HG03095 (cell line): ENCODE results near the gene CHN1.

ENCODE experiments used
- ATAC-seq: cut with Tn5 transposase; IDR thresholded peaks from one replicate; pipeline ENCODE4 v1.9.1; 2021; ENCODE audit warnings: moderate library complexity; ENCODE audit not compliant: unreplicated experiment

Gene CHN1

GRCh38 chr2:174877751-174878150 lies 127.4 kb downstream of the CHN1 start:
- ATAC-seq, result no peak

- no peak for ATAC-seq
Observed at GRCh38 chr2:174877301-174877700, 127.9 kb downstream of the CHN1 start.

DNA sequence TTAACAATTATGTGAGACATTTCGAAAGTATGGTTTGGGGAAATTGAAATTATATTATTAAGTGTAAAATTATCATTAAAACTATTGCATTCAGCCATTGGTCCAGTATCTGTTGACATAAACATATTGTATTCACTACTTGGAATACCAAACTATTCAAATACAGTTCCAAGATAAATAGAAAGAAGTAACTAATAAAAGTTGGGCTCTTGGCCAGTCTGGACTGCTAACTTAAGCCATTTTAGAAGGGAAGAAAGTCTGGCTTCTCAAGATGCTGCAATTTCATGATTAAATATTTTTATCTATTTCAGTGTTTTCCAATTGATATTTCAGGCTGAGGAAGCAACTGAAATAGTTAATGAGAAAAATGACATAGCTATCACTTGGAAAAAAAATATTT lies 131.1 kb downstream of the CHN1 start:
- ATAC-seq, result no peak

DNA sequence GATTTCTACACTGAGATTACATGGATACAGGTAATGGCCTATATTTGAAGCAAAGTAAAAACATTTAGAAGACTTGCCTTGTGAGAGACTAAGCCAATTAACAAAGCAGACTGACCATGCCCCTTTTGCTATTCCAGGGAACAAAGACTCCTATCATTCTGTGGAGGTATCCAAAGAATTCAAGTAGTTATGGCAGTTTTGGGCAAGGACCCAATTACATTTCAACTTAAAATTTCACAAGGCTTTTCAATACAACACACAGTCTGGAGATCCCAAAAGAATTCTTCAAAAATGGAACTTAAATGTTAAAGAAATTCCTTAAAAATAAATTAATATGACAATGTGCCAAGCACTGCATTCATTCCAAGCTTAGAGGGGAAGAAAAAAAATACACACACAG lies 131.7 kb downstream of the CHN1 start:
- ATAC-seq, result no peak

DNA sequence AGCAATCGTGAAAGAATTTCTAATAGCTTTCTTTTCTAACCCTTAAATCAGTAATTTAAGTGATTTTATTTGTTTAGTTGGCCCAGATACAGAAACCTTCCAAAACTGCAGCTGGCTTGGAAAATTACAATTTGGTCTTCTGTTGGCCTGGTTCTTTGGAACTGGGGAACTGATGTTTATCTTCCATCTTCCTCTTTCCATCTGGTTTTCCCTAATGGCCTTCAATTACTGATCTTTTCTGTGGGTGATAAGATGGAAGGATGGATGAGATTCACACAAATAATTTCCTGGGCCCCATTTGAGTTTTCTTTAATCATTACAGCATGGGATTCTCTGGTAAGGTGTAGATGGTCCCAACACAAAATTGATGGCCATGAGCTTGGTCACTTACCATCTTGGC lies 134.4 kb downstream of the CHN1 start:
- no peak for ATAC-seq

DNA sequence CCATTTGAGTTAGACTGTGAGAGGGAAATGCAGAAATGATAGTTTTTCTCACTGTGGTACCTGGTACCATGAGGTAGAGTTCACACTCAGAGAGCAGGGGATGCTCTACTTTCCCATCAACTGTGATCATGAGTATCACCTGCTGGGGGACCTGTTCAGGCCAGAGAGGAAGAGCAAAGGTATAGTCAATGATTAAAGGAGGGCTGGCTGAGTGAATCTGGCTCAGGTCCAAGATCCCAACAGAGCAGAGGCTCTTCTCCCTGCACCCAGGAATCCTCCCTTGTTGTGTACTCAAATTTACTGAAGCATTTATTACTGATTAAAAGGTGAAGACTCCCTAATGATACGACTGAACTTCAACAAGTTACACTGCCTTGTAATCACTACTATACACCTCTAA lies 136.3 kb downstream of the CHN1 start:
- ATAC-seq, result no peak

DNA sequence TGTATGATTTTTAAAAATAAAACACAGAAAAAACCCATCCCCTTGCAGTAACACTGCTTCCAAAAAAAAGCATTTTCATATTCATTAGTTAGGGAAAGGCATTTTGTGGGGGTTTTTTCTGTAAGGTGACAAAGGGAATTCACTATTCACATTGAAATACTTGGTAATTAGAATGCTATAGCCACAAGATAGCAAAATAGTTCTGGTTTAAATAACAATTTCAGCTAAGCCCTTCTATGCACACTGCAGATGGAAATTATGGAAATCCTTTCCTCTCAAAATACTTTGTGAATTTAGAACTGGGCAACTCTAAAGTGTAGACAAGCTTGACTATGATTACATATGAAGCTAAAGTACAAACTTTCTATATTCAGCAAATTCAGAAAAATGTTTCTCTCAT lies 138.8 kb downstream of the CHN1 start:
- ATAC-seq, result no peak

- no peak for ATAC-seq
Observed at GRCh38 chr2:174863183-174863582, 142.0 kb downstream of the CHN1 start.

DNA sequence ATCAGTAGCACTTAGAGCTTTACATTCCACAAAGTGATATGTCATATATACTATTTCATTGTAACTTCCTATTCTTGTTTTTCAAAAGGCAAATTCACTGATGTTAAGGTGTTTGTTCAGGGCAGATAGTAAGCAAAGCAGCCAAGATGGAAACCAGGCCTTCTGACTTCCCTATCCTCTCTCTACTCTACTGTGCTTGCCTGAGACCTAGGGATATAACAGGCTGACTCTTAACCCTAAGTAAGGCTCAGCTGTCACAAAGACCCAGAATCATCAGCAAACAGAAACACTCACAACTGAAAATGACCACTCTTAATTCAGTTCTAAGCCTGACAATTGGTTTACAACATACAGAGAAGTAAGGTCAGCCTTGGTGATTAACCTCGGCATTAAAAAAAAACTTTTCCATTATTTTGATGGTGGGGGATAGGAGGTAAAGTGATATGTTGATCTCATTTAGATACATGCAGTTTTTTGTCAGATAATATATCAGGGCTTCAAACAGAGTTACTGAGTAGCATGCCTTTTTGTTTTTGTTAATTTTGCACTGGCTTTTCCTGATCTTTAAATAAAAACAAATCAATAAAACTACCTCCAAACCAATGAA lies 145.5 kb downstream of the CHN1 start:
- no peak for ATAC-seq

GRCh38 chr2:174858745-174859144 lies 146.4 kb downstream of the CHN1 start:
- ATAC-seq, result no peak

DNA sequence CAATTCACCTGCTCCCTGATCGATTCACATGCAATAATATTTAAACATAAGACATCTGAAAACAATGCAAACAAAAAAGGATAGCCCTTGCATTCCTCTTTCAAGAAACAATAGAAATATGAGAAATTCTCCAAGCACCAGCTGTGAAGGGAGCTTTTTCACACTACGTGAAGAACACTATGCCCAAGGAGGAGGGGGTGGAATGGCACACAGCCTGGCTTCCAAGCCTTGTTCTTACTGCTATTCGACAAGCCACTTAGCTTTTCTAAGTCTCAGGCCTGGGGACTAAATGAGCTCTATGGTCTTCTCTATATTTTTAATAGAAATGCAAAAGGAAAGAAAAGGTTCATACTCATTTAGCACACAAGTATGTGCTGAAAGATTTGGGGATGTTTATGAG lies 148.7 kb downstream of the CHN1 start:
- ATAC-seq, result no peak

- no peak for ATAC-seq
Observed at GRCh38 chr2:174846941-174847938, 157.9 kb downstream of the CHN1 start.

DNA sequence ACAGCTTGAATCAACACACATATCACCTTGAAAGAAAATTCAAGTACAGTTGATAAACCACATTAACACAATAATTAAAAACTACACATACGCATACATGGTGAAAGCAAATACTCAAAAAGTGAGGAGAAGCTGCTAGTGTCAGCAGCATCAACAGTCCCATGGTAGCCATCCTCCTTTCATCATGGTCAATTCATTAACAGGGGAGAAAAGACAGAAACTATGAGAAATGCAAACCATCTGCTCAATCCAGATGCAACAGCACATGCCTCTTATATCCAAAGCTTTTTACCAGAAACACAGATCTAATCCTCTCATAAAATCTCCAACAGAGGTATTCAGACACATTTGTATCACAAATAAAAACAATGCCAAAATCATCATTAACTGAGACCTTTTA lies 159.0 kb downstream of the CHN1 start:
- no peak for ATAC-seq

DNA sequence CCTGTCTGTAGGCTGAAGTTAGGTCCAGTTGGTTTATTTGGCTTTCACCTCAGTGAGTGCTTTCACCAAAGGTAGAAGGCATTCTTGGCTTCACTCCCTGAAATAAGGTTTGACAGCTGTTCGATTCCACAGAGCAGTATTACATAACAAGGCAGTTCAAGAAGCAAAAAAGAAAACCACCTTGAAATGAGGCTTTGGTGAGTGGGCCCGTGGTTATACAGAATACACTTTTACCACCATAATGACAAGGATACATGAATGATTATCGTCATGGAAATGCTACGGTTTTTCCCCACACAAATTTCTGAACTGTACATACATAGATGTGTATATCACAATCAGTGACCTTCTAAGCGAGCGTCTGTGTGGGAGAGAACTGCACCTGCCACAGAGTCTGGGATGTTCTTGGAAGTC lies 160.9 kb downstream of the CHN1 start:
- no peak for ATAC-seq

DNA sequence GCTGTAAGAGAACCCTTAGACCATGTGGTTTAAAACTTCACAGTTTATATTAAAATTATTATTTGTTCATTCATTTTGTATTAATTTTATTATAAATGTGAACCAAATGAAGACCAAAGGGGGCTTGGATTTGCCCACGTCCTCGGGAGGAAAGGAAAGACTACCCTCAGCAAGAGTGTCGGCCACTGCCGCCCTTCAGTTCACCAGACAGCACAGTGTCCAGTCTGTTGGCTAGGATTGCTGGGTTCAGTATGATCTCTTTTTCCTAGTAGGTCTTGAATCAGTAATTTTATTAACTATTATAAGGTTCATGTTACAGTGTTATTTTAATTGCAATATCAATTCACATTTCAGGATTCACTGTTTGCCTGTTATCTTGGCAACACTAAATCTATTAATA lies 162.7 kb downstream of the CHN1 start:
- ATAC-seq, result no peak

DNA sequence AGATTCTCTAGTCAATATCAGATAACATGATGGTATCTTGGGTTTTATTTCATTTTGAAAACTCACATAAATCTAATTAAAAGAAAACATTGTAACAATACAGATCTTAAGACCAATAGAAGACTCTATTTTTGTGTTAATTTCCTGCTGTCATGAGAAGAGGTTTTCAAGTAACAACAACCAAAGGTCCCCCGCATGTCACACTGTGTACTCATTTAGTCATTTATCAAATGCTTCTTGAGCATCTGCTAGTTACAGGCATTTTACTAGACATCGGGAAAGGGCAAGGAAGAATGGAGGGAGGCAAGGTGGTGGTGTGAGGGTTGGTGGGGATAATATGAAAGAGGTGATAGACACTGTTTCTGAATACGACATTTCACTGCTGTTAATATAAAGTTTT lies 163.2 kb downstream of the CHN1 start:
- ATAC-seq, result no peak

DNA sequence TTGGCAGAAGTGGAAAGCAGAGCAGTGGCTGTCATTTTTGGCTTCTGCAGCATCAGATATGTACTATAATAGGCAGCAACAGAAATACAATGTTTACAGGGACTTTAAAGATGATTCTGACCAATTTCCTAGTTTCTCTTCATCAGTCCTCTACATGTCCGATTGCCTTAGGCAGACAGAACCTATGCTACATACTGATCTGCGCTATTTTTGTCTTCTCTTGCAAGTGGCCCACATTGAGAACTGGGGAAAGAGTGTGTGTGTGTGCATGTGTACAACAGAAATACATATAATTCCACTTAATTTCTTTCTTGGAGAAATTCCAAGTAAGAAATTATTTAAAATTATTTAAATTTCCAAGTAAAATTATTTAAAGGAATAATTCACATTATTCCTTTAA lies 163.8 kb downstream of the CHN1 start:
- ATAC-seq, result no peak

GRCh38 chr2:174840436-174840835 lies 164.7 kb downstream of the CHN1 start:
- no peak for ATAC-seq

DNA sequence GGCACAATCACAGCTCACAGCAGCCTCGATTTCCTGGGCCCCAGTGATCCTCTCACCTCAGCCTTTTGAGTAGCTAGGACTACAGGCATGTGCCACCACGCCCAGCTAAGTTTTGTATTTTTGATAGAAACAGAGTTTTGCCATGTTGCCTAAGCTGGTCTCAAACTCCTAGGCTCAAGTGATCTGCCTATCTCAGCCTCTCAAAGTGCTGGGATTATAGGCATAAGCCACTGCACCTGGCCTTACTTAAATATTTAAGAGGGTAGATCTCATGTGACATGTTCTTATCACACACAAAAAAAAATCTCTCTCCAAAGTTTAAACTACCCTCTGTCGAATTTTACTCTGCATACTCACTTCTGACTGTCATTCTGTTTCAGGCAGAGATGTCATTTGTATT lies 165.5 kb downstream of the CHN1 start:
- ATAC-seq, result no peak

DNA sequence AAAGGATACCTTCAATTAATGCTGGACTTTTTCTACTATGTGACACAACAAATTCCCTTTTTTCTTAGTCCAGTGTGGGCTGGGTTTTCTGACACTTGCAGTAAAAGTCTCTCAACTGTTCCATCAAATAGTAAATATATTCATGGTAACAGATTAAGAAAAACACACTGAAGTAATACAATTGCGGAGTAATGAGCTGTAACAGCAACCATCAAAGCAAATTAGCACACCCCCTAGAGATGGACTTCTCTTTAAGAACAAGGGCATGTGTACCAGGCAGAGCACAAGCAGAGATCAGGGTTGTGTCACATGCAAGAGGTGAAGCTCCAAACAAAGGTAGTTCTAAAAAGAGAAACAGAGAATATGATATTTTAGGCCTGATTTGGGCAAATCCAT lies 168.2 kb downstream of the CHN1 start:
- ATAC-seq, result no peak

GRCh38 chr2:174836377-174836994 lies 168.7 kb downstream of the CHN1 start:
- no peak for ATAC-seq

GRCh38 chr2:174835797-174836255 lies 169.4 kb downstream of the CHN1 start:
- ATAC-seq, result peak; percentile 66
